H1 (cell line): Measurements from ENCODE around the gene DDX31. TPM values are rescaled to one million over a fixed set of nuclear protein-coding genes. Genes with fewer than 3 reads are reported as not detected.

Source experiments
- CTCF ChIA-PET: fragments of 300-600 bp; sonication (Branson Sonifier 250); formaldehyde crosslinking; loops from one replicate; lab custom pipeline; 2021; ENCODE audit not compliant: partially characterized antibody; lab: Charles Lee
- POLR2A ChIA-PET: fragments of 300-600 bp; sonication (Branson Sonifier 250); formaldehyde crosslinking; loops from one replicate; lab custom pipeline; 2021; ENCODE audit warnings: inconsistent platforms; ENCODE audit not compliant: partially characterized antibody; lab: Charles Lee
- DNase-seq, 2 experiments: peaks; one replicate each; pipeline versions ENCODE4 v3.0.0 to v3.0.0-alpha.2; 2010 to 2022; ENCODE audit warnings: low spot score in 2 of 2, low read depth in 1 of 2, mixed read lengths in 1 of 2
- FAIRE-seq: peaks from 2 replicates; lab custom pipeline; 2011; peaks lifted over from hg19 to GRCh38; lab: Jason Lieb, UNC
- H2AFZ ChIP-seq: 2 replicates; pipeline ENCODE4 v1.8.1; 2012; ENCODE audit warnings: low read length, inconsistent platforms
- H2AK5ac ChIP-seq: 2 replicates; pipeline ENCODE4 v1.6.1; 2013; ENCODE audit warnings: low read depth, low read length
- H2BK120ac ChIP-seq: replicated peaks from 2 replicates; pipeline ENCODE3; 2013; ENCODE audit warnings: low read depth, low read length, inconsistent platforms
- H2BK12ac ChIP-seq: 2 replicates; pipeline ENCODE4 v1.6.1; 2013; ENCODE audit warnings: low read depth, low read length
- H2BK15ac ChIP-seq: 2 replicates; pipeline ENCODE4 v1.6.1; 2013; ENCODE audit warnings: low read length
- H2BK20ac ChIP-seq: 2 replicates; pipeline ENCODE4 v1.6.1; 2013; ENCODE audit warnings: low read length
- H2BK5ac ChIP-seq: 2 replicates; pipeline ENCODE4 v1.6.1; 2013; ENCODE audit warnings: low read depth, low read length
- H3K14ac ChIP-seq: 2 replicates; pipeline ENCODE4 v1.6.1; 2013; ENCODE audit warnings: inconsistent platforms; ENCODE audit not compliant: insufficient read length
- H3K18ac ChIP-seq: 2 replicates; pipeline ENCODE4 v1.6.1; 2013; ENCODE audit warnings: low read length; ENCODE audit errors: extremely low read depth
- H3K23ac ChIP-seq: 2 replicates; pipeline ENCODE4 v1.6.1; 2013; ENCODE audit warnings: inconsistent platforms; ENCODE audit not compliant: insufficient read length
- H3K23me2 ChIP-seq: 2 replicates; pipeline ENCODE4 v1.6.1; 2013; ENCODE audit warnings: low read depth, low read length
- H3K27ac ChIP-seq: 2 replicates; pipeline ENCODE4 v1.6.1; 2011; ENCODE audit warnings: low read depth, low read length, inconsistent platforms
- H3K27me3 ChIP-seq, 4 experiments: replicated peaks in 1 of 4; 1 replicate in 1 of 4; 2 replicates in 3 of 4; pipeline versions ENCODE4 v1.6.1 to v1.8.1; 2011 to 2013; ENCODE audit warnings: low read length in 3 of 4, mild to moderate bottlenecking in 3 of 4, inconsistent platforms in 2 of 4, mixed read lengths in 2 of 4, moderate library complexity in 1 of 4; ENCODE audit not compliant: control insufficient read depth in 3 of 4, insufficient read depth in 3 of 4; ENCODE audit errors: extremely low read depth in 1 of 4
- H3K36me3 ChIP-seq, 4 experiments: 2 replicates each; pipeline versions ENCODE4 v1.6.1 to v1.8.1; 2011 to 2013; ENCODE audit warnings: mild to moderate bottlenecking in 4 of 4, low read length in 3 of 4, moderate library complexity in 2 of 4, control low read depth in 1 of 4, inconsistent platforms in 1 of 4; ENCODE audit not compliant: insufficient read depth in 4 of 4, control insufficient read depth in 2 of 4
- H3K4ac ChIP-seq: replicated peaks from 2 replicates; pipeline ENCODE3; 2013; ENCODE audit warnings: low read length, low read depth, mixed read lengths, inconsistent platforms; ENCODE audit not compliant: insufficient read length
- H3K4me1 ChIP-seq, 4 experiments: replicated peaks in 1 of 4; 1 replicate in 1 of 4; 2 replicates in 3 of 4; pipeline versions ENCODE4 v1.6.1 to v1.8.1; 2011 to 2013; ENCODE audit warnings: low read length in 3 of 4, inconsistent platforms in 2 of 4, mixed read lengths in 1 of 4; ENCODE audit not compliant: insufficient read depth in 4 of 4, control insufficient read depth in 3 of 4
- H3K4me2 ChIP-seq, 2 experiments: 2 replicates each; pipeline versions ENCODE4 v1.6.1 to v1.8.1; 2011 to 2013; ENCODE audit warnings: low read depth in 2 of 2, low read length in 2 of 2, control low read depth in 1 of 2, inconsistent platforms in 1 of 2, mild to moderate bottlenecking in 1 of 2; ENCODE audit not compliant: insufficient read depth in 1 of 2
- H3K4me3 ChIP-seq, 4 experiments: fragments of 200-600, 300-600 bp in 1 of 4; sonication (generic), shearing (Covaris generic), sonication (Bioruptor Twin) in 1 of 4; 2 replicates each; pipeline versions ENCODE4 v1.5.1 to v1.8.1; 2011 to 2016; ENCODE audit warnings: low read length in 4 of 4, low read depth in 3 of 4, control low read depth in 2 of 4, inconsistent platforms in 2 of 4, mild to moderate bottlenecking in 2 of 4, mixed read lengths in 1 of 4, moderate library complexity in 1 of 4; ENCODE audit not compliant: insufficient read depth in 2 of 4; ENCODE audit errors: extremely low read depth in 1 of 4
- H3K56ac ChIP-seq: replicated peaks from 2 replicates; pipeline ENCODE3; 2013; ENCODE audit warnings: low read depth, mild to moderate bottlenecking, mixed read lengths, low read length, inconsistent platforms; ENCODE audit not compliant: insufficient read length
- H3K79me1 ChIP-seq: 2 replicates; pipeline ENCODE4 v1.6.1; 2013; ENCODE audit warnings: low read depth, low read length, control low read depth
- H3K79me2 ChIP-seq, 2 experiments: 2 replicates each; pipeline versions ENCODE4 v1.6.1 to v1.8.1; 2012 to 2013; ENCODE audit warnings: low read length in 2 of 2, mild to moderate bottlenecking in 2 of 2, inconsistent platforms in 1 of 2; ENCODE audit not compliant: insufficient read depth in 2 of 2, control insufficient read depth in 1 of 2
- H3K9ac ChIP-seq, 4 experiments: replicated peaks in 1 of 4; 1 replicate in 1 of 4; 2 replicates in 3 of 4; pipeline versions ENCODE4 v1.6.1 to v1.8.1; 2011 to 2013; ENCODE audit warnings: low read depth in 3 of 4, low read length in 3 of 4, control low read depth in 2 of 4, mild to moderate bottlenecking in 2 of 4, moderate library complexity in 2 of 4, inconsistent platforms in 1 of 4; ENCODE audit errors: extremely low read depth in 1 of 4
- H3K9me3 ChIP-seq, 2 experiments: 2 replicates each; pipeline versions ENCODE4 v1.6.1 to v1.8.1; 2012 to 2013; ENCODE audit warnings: mild to moderate bottlenecking in 2 of 2, moderate library complexity in 2 of 2, control low read depth in 1 of 2, inconsistent platforms in 1 of 2, low read depth in 1 of 2, low read length in 1 of 2, mixed read lengths in 1 of 2; ENCODE audit not compliant: insufficient read depth in 2 of 2
- H4K20me1 ChIP-seq, 2 experiments: replicated peaks in 1 of 2; 2 replicates each; pipeline versions ENCODE3 to v1.8.1; 2011 to 2013; ENCODE audit warnings: inconsistent platforms in 2 of 2, low read length in 2 of 2, mild to moderate bottlenecking in 1 of 2; ENCODE audit not compliant: insufficient read depth in 2 of 2, control insufficient read depth in 1 of 2
- H4K5ac ChIP-seq: 2 replicates; pipeline ENCODE4 v1.6.1; 2013; ENCODE audit warnings: low read length, low read depth, mixed read lengths, inconsistent platforms; ENCODE audit not compliant: insufficient read length
- H4K8ac ChIP-seq: 2 replicates; pipeline ENCODE4 v1.8.0; 2013; ENCODE audit warnings: mild to moderate bottlenecking, moderate library complexity, low read length, inconsistent platforms; ENCODE audit not compliant: insufficient read depth; ENCODE audit errors: extremely low read depth
- H4K91ac ChIP-seq: replicated peaks from 2 replicates; pipeline ENCODE3; 2013; ENCODE audit warnings: low read length, mixed read lengths, inconsistent platforms; ENCODE audit not compliant: insufficient read length
- EGR1 ChIP-seq: IDR thresholded peaks from 2 replicates; pipeline ENCODE4 v1.6.1; 2011; ENCODE audit warnings: low read depth, low read length, borderline replicate concordance
- EP300 ChIP-seq, 2 experiments: IDR thresholded peaks; 1 replicate in 1 of 2; 2 replicates in 1 of 2; pipeline ENCODE4 v1.6.1; 2011 to 2012; ENCODE audit warnings: low read depth in 2 of 2, low read length in 2 of 2, mild to moderate bottlenecking in 2 of 2, borderline replicate concordance in 1 of 2, inconsistent platforms in 1 of 2, moderate library complexity in 1 of 2
- GABPA ChIP-seq: IDR thresholded peaks from 2 replicates; pipeline ENCODE4 v1.6.1; 2011; ENCODE audit warnings: mild to moderate bottlenecking, low read length, moderate library complexity, borderline replicate concordance; ENCODE audit not compliant: insufficient read depth
- JUN ChIP-seq: IDR thresholded peaks from 2 replicates; pipeline ENCODE4 v1.6.1; 2011; ENCODE audit warnings: low read depth, mild to moderate bottlenecking, improper control_type of control experiment, low read length
- KDM4A ChIP-seq: IDR thresholded peaks from one replicate; pipeline ENCODE4 v1.7.1; 2012; ENCODE audit warnings: low read depth, mild to moderate bottlenecking, moderate library complexity, low read length, inconsistent platforms; ENCODE audit not compliant: severe bottlenecking
- RAD21 ChIP-seq, 2 experiments: IDR thresholded peaks in 1 of 2; conservative IDR thresholded peaks in 1 of 2; 2 replicates each; pipeline ENCODE4 v1.6.1; 2011; ENCODE audit warnings: low read depth in 2 of 2, low read length in 2 of 2, improper control_type of control experiment in 1 of 2, inconsistent platforms in 1 of 2, mild to moderate bottlenecking in 1 of 2, moderate library complexity in 1 of 2
- RXRA ChIP-seq: IDR thresholded peaks from 2 replicates; pipeline ENCODE4 v1.6.1; 2011; ENCODE audit warnings: low read depth, mild to moderate bottlenecking, low read length, moderate library complexity; ENCODE audit not compliant: insufficient read depth
- SP2 ChIP-seq: IDR thresholded peaks from 2 replicates; pipeline ENCODE4 v1.6.1; 2012; ENCODE audit warnings: mild to moderate bottlenecking, low read length, inconsistent platforms
- TAF1 ChIP-seq: IDR thresholded peaks from 2 replicates; pipeline ENCODE4 v1.6.1; 2011; ENCODE audit warnings: mild to moderate bottlenecking, low read depth, low read length
- TAF7 ChIP-seq: optimal IDR thresholded peaks from 2 replicates; pipeline ENCODE3; 2011; ENCODE audit warnings: low read depth, mild to moderate bottlenecking, inconsistent platforms, low read length, moderate library complexity, borderline replicate concordance
- TCF12 ChIP-seq: IDR thresholded peaks from 2 replicates; pipeline ENCODE4 v1.6.1; 2011; ENCODE audit warnings: low read depth, mild to moderate bottlenecking, low read length
- YY1 ChIP-seq: IDR thresholded peaks from 2 replicates; pipeline ENCODE4 v1.6.1; 2011; ENCODE audit warnings: low read depth, mild to moderate bottlenecking, low read length
- WGBS, 2 experiments: shearing (Covaris generic) in 1 of 2; methylation state at CpG; one replicate each; pipeline versions ENCODE4 v1.1.6 to v1.1.7; 2013 to 2015; ENCODE audit warnings: low lambda C conversion rate in 2 of 2, mixed read lengths in 2 of 2, inconsistent platforms in 1 of 2, low coverage in 1 of 2, missing lambda C conversion rate in 1 of 2; ENCODE audit not compliant: insufficient replicate concordance in 2 of 2, insufficient coverage in 1 of 2, insufficient read length in 1 of 2; ENCODE audit errors: extremely low coverage in 1 of 2, missing lambda C conversion rate in 1 of 2; 5-methylcytosine and 5-hydroxymethylcytosine counted together
- polyA plus RNA-seq, 7 experiments: library from polyadenylated mRNA; depleted of rRNA in 3 of 7; stranded (reverse) in 5 of 7; unstranded in 2 of 7; fragments of >200 nt in 5 of 7; fragments of 200-250 nt in 2 of 7; gene quantifications; 1 replicate in 5 of 7; 2 replicates in 1 of 7; 4 replicates in 1 of 7; pipeline versions ENCODE4 v1.2.1 to v1.2.3, GENCODE V29; 2011 to 2013; ENCODE audit warnings: missing spikeins in 2 of 7, mixed read lengths in 2 of 7
- total RNA-seq: library from RNA; stranded (reverse); fragmentation: NEBNext Ultra II Directional; extraction: Animal tissue kit (Norgen Biotek cat#: 25700); gene quantifications from 2 replicates; pipeline ENCODE4 v1.2.1, GENCODE V29; 2021

Gene DDX31
- total and polyA plus RNA-seq, 2 of the 8 experiments (the other 6 are each of a cell fraction or from before 2014, with no cell fraction given), result 9.5 to 23.7 TPM

- H4K5ac ChIP-seq, result no peak within 1 kb of the TSS
- FAIRE-seq, result no peak
Observed at GRCh38 chr9:132582276-132582785, 87.5 kb downstream of the DDX31 start, which contains the start of gene BARHL1. Gene BARHL1, plus strand, starts transcription at chr9:132582606. Its CDS starts 192 bp downstream, at chr9:132582798.

More at GRCh38 chr9:132582276-132582785, 87.5 kb downstream of the DDX31 start, which contains the start of gene BARHL1:
- Histone ChIP-seq H3K4me1 (peaks cover 0 to 60% (median 39%) of the 10 kb centered on the region in 4 experiments; a peak in 6 of 7 replicates), H3K18ac (no peak within 1 kb of the TSS), H3K9ac (no peak within 1 kb of the TSS), H3K4ac (no peak within 1 kb of the TSS), H4K91ac (no peak within 1 kb of the TSS), H2AFZ (no peak within 1 kb of the TSS), H3K79me1 (no peaks in the 10 kb centered on the region; the same call in 1 of the 2 replicates), H2BK15ac (no peak within 1 kb of the TSS), H3K27ac (no peak within 1 kb of the TSS), H3K9me3 (no peaks in the 10 kb centered on the region), H3K79me2 (no peaks in the 10 kb centered on the region), H2BK12ac (no peak within 1 kb of the TSS), H4K8ac (no peak within 1 kb of the TSS), H3K36me3 (peaks cover 0 to 4% (median 0%) of the 10 kb centered on the region in 4 experiments; a peak in 1 of 8 replicates), H3K23ac (no peak within 1 kb of the TSS), H4K20me1 (peaks cover 8 to 27% of the 10 kb centered on the region in 2 experiments), H3K27me3 (peaks cover 93 to 100% (median 99%) of the 10 kb centered on the region in 4 experiments), H3K14ac (no peak within 1 kb of the TSS), H2BK20ac (no peak within 1 kb of the TSS), H2BK120ac (no peak within 1 kb of the TSS), H3K56ac (no peak within 1 kb of the TSS), H3K23me2 (peaks cover 4% of the 10 kb centered on the region; the same call in 1 of the 2 replicates), H3K4me2 (peak within 1 kb of the TSS; percentile 58 to 78), H2AK5ac (no peak within 1 kb of the TSS), H3K4me3 (peak within 1 kb of the TSS; percentile 16 to 55 (median 28); a peak in 5 of 8 replicates), H2BK5ac (no peak within 1 kb of the TSS)
- ChIA-PET CTCF (interaction anchor here (0.6 to 1.0 kb wide), 4 partner anchors 70 to 159 kb away, joined by 3 to 4 read pairs (median 3); partner anchors contain the start of gene GTF3C4), POLR2A (interaction anchor here (1.3 kb wide), 2 partner anchors 29 to 88 kb away, joined by 3 read pairs; partner anchors contain the start of genes DDX31 and GTF3C4)
- no peak for DNase-seq
- WGBS, 2 experiments, result 8% methylated on average over 22 of the region's 36 CpGs; no CpG with 5 or more reads in 1 of the 2 experiments
- no peak for TF ChIP-seq JUN
- no peak for TF ChIP-seq KDM4A
- 0 out of 2 replicates have a peak, but pooled peaks have one; percentile 8 for TF ChIP-seq RXRA
- TF ChIP-seq YY1, result 0 out of 2 replicates have a peak, but pooled peaks have one; percentile 61
- TF ChIP-seq GABPA, result peak; percentile 83
- TF ChIP-seq EGR1, result no peak
- peak in 1 of 2 experiments; percentile 69; a peak in 1 of 3 replicates for TF ChIP-seq EP300 (IDR thresholded peaks at IDR 0.05; ENCODE audit: borderline replicate concordance in 1 of 2, low read depth in 2 of 2, low read length in 2 of 2)
- TF ChIP-seq TAF7, result peak; percentile 94
- no peak for TF ChIP-seq SP2
- peak; percentile 91; the same call in 1 of the 2 replicates for TF ChIP-seq TCF12
- peak in 1 of 2 experiments; percentile 24; a peak in 1 of 4 replicates for TF ChIP-seq RAD21 (IDR thresholded peaks at IDR 0.05 in 1 of 2, conservative IDR thresholded peaks at IDR 0.05 in 1 of 2; ENCODE audit: low read depth in 2 of 2, low read length in 2 of 2)
- 0 out of 2 replicates have a peak, but pooled peaks have one; percentile 7 for TF ChIP-seq TAF1
